IPS-18a (cell line): ENCODE data around the gene KLHL30.

Experiments used
- H3K27ac ChIP-seq: one replicate; pipeline ENCODE4 v1.5.1; 2013; ENCODE audit warnings: low read length
- H3K27me3 ChIP-seq: one replicate; pipeline ENCODE4 v1.6.1; 2013; ENCODE audit warnings: mild to moderate bottlenecking, low read length; ENCODE audit not compliant: control insufficient read depth, insufficient read depth
- H3K36me3 ChIP-seq: one replicate; pipeline ENCODE4 v1.6.1; 2013; ENCODE audit warnings: low read depth, low read length; ENCODE audit not compliant: control insufficient read depth
- H3K4me1 ChIP-seq: one replicate; pipeline ENCODE4 v1.6.1; 2013; ENCODE audit warnings: low read depth, low read length; ENCODE audit not compliant: control insufficient read depth
- H3K4me3 ChIP-seq: one replicate; pipeline ENCODE4 v1.5.1; 2013; ENCODE audit warnings: low read length
- H3K9ac ChIP-seq: one replicate; pipeline ENCODE4 v1.6.1; 2013; ENCODE audit warnings: mild to moderate bottlenecking, low read length, moderate library complexity
- H3K9me3 ChIP-seq: one replicate; pipeline ENCODE4 v1.6.1; 2013; ENCODE audit warnings: low read depth, low read length; ENCODE audit not compliant: control insufficient read depth

Gene KLHL30

DNA sequence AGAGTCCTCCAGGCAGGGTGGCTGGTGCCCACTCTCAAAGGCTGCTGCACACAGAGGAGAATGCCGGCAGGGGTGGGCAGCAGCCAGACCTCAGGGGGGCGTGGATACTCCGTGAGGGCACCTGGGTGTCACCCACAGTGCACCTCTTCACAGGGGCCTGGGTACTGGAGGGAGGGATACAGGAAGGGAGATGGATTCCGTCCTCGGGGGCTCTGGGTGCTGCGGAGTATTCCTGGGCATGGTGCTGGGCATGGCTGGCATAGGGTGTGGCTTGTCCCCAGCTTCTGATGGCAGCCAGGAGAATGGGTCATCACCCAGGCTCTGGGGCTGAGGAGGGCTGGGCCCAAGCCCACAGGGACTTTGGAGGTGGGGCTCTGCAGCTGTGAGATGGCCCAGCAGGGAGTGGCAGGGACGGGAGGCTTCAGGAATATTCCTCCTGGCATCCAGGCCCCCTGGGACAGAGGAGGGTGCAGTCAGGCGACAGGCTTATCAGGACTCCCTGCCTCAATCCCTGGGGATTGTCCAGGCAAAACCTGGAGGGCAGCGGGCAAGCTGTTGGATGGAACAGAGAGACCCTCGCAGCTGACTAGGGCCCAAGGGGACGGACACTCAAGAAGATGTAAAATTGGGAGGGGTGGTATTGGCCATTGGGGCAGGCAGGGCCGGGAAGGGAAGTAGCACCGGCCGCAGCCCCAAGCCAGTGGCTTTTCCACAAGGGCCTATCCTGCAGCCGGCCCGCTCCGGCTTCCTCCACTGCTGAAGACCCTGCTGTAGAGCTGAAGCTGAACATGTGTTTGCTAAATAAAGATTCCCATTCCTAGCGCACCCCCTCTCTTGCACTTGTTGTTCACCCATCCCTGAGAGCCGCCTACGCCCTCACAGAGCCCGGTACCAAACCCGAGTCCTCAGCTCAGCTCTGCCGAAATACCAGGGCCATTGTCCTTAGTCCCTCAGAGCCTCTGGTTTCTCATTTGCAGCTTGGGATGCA lies 5.7 kb upstream of the KLHL30 start:
- Histone ChIP-seq H3K4me1 (no peaks in the 10 kb centered on the region), H3K27me3 (no peaks in the 10 kb centered on the region), H3K9me3 (no peaks in the 10 kb centered on the region), H3K27ac (no peak overlapping the region), H3K9ac (no peak overlapping the region), H3K4me3 (no peak overlapping the region), H3K36me3 (no peaks in the 10 kb centered on the region)

DNA sequence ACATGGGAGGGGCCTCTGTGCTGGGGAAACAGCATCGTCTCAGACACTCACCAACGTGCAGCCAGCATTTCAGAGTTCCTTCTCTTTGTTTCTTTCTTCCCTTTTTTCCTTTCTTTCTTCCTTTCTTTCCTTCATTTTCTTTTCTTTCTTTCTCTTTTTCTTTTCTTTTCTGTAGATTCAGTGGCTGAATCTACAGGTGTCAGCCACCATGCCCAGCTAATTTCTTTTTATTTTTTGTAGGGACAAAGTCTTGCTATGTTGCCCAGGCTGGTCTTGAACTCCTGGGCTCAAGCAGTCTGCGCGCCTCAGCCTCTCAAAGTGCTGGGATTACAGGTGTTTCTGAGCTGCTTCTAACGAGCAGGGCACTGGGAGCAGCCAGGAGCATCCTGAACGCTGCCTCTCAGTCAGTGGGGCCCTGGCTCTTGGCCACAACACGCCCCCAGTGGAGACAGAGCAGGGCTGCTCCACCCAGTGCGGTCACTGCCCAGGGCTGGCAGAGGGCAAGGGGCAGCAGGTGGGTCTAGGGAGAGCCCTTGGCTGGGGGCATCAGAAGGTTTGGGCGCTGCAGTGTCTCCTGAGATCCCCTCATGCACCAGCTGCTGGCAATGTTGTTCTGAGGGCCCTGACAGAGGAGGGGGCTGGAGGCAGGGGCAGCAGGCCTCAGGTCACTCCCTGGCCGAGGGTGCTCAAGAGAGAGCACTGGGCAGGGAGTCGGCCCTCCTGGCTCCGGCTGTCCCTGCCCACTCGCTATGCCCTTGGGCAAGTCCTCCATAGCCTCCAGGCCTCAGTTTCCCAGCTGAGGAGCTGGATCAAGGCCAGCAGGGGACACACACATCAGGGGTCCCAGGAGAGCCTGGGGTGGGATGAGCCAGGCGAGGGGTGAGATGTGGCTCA lies 4.7 kb upstream of the KLHL30 start:
- H3K4me3 ChIP-seq = no peak overlapping the region
- H3K4me1 ChIP-seq = no peaks in the 10 kb centered on the region
- no peak overlapping the region for H3K27ac ChIP-seq
- H3K36me3 ChIP-seq = no peaks in the 10 kb centered on the region
- no peak overlapping the region for H3K9ac ChIP-seq
- no peaks in the 10 kb centered on the region for H3K9me3 ChIP-seq
- H3K27me3 ChIP-seq = no peaks in the 10 kb centered on the region

DNA sequence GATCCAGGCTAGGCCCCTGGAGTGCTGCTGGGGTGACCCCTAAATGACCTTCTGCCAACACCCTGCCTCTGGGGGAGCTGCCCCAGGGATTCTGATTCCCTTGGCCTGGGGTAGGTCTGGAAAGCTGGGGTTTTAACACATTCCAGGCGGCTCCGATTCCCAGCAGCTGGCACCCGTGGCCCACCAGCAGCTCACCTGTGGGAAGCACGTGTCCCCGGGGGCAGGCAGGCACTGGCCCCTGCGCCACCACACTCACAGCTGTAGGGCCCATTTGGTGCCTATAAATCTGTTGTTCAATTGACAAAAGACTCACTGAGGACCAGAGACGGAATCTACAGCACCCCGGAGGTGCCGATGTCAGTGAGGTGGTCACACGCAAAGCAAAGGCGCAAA lies 4.1 kb upstream of the KLHL30 start:
- Histone ChIP-seq H3K4me3 (no peak overlapping the region), H3K27me3 (no peaks in the 10 kb centered on the region), H3K4me1 (no peaks in the 10 kb centered on the region), H3K9me3 (no peaks in the 10 kb centered on the region), H3K9ac (no peak overlapping the region), H3K27ac (no peak overlapping the region), H3K36me3 (no peaks in the 10 kb centered on the region)

DNA sequence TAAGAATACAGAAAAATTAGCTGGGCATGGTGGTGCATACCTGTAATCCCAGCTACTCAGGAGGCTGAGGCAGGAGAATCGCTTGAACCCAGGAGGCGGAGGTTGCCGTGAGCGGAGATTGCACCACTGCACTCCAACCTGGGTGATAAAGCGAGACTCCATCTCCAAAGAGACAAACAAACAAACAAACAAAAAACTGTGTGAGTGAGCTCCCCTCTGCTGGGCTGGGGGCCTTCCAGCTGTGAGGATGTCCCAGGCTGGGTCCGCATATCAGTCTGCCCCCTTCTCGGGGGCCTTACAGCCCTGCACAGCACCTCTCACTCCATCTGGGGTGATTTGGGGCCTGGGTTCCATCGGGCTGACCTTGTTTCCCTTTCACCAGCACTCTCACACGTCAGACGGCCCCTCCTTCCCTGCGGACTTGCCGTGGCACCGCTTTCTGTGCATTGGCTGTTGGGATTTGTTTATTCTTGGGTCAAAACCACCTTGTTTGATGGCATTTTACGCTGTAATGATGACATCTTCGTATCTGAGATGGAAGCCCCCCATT lies 2.8 kb upstream of the KLHL30 start:
- Histone ChIP-seq H3K4me1 (no peaks in the 10 kb centered on the region), H3K27ac (no peak overlapping the region), H3K9ac (no peak overlapping the region), H3K36me3 (no peaks in the 10 kb centered on the region), H3K9me3 (no peaks in the 10 kb centered on the region), H3K27me3 (no peaks in the 10 kb centered on the region), H3K4me3 (no peak overlapping the region)

DNA sequence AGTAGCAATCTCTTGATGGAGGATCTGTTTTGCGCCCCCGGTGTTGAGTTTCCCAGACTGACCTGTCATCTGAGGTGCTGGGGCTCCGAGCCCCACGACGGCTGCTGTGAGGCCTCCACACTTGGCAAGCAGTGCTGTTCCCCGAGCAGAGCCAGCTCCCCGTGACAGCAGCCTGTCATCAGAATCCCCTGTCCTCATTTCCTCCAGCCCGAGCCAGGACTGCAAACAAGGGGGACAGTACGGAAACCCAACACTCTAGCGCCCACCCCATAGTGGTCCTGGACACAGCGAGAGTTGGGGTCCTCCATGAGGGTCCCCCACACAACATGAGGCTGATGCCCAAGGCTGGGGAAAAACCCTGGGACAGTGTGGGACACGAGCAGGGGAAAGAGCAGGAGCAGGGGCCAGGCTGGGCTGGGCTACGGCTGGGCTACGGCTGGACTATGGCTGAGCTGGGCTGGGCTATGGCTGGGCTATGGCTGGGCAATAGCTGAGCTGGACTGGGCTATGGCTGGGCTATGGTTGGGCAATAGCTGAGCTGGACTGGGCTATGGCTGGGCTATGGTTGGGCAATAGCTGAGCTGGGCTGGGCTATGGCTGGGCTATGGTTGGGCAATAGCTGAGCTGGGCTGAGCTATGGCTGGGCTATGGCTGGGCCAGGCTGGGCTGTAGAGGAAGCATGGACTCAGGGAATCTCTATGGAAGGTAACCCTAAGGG lies 1.5 kb upstream of the KLHL30 start:
- no peaks in the 10 kb centered on the region for H3K27me3 ChIP-seq
- H3K4me3 ChIP-seq = no peak overlapping the region
- H3K9ac ChIP-seq = no peak overlapping the region
- H3K27ac ChIP-seq = no peak overlapping the region
- no peaks in the 10 kb centered on the region for H3K4me1 ChIP-seq
- H3K36me3 ChIP-seq = no peaks in the 10 kb centered on the region
- no peaks in the 10 kb centered on the region for H3K9me3 ChIP-seq

DNA sequence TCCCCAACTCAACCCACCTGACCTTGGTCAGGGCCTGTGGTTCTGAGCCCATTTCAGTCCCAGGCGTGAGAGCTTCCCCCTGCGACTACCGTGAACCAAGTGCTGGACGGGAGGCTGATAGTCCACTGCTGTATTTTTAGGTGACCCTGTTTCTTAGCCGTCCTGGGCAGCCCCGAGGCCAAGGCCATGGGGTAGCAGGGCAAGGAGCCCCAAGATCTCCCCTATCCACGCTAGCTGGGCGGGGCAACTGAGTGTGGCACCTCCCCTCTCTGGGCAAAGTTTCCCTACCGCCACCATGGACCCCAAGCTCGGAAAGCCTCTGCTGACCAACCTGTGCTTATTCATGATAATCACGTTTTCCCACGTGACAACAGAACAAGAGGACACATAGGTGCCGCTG lies 583 bp upstream of the KLHL30 start:
- H3K4me1 ChIP-seq = no peaks in the 10 kb centered on the region
- H3K4me3 ChIP-seq = no peak overlapping the region
- H3K9me3 ChIP-seq = no peaks in the 10 kb centered on the region
- no peak overlapping the region for H3K9ac ChIP-seq
- H3K27ac ChIP-seq = no peak overlapping the region
- no peaks in the 10 kb centered on the region for H3K27me3 ChIP-seq
- H3K36me3 ChIP-seq = no peaks in the 10 kb centered on the region

DNA sequence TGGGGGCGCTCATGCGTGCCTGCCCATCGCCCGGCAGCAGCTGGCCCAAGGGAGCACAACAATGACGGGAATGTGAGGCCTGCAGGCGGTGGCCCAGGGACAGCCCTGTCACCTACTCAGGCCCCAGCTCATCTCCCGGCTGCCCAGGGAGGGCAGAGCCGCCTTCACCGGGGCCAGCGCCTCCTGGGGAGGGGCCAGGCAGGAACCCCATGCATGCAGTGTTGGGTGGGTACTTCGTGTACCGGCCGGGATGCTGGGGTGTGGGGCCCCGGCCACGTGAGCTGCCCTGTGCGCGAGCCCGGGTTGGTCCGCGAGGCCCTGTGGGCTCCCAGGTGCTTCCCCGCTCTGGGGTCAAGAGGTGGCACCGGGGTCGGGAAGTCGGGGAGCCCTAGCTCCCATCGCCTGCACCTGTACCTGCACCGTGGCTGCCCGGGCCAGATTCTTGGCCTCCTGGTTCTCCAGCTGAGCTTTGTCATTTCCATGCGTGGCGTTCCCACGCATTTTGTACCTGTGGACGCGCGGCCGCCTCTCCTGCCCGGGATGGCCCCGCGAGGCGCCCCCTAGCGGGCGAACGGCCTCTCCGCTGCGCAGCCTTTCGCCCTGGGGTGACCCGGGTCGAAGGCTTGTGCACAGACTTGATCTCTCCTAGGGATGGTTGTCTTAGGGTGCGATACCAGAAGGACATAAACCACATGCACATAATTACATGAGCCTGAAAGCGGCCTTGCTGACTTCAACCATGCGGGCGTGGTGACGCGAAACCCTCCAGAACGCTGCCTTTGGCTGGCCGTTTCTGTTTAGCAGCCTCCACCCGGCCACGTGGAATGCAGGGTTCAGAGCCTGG lies 950 bp downstream of the KLHL30 start:
- Histone ChIP-seq H3K27me3 (no peaks in the 10 kb centered on the region), H3K9me3 (no peaks in the 10 kb centered on the region), H3K4me1 (no peaks in the 10 kb centered on the region), H3K27ac (no peak overlapping the region), H3K9ac (no peak overlapping the region), H3K36me3 (no peaks in the 10 kb centered on the region), H3K4me3 (no peak overlapping the region)

DNA sequence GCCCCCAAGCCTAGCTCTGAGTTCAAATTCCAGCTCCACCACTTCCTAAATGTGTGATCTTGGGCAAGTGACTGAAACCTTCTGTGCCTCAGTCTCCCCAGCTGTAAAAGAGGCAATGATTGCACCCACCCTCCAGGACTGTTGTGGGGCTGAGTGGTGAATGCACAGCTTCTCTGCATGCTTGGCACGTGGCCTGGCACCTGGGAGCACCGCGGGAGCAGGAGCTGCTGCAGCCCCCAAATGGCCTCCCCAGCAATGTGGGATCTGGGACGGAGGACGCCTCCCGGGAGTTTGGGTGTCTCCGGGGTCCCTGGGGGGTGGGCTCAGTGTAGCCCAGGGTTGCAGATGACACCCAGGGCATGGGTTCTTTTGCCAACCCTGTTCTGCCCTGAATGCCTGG lies 1.6 kb downstream of the KLHL30 start:
- Histone ChIP-seq H3K27me3 (no peaks in the 10 kb centered on the region), H3K4me3 (no peak overlapping the region), H3K9ac (no peak overlapping the region), H3K9me3 (no peaks in the 10 kb centered on the region), H3K36me3 (no peaks in the 10 kb centered on the region), H3K27ac (no peak overlapping the region), H3K4me1 (no peaks in the 10 kb centered on the region)

DNA sequence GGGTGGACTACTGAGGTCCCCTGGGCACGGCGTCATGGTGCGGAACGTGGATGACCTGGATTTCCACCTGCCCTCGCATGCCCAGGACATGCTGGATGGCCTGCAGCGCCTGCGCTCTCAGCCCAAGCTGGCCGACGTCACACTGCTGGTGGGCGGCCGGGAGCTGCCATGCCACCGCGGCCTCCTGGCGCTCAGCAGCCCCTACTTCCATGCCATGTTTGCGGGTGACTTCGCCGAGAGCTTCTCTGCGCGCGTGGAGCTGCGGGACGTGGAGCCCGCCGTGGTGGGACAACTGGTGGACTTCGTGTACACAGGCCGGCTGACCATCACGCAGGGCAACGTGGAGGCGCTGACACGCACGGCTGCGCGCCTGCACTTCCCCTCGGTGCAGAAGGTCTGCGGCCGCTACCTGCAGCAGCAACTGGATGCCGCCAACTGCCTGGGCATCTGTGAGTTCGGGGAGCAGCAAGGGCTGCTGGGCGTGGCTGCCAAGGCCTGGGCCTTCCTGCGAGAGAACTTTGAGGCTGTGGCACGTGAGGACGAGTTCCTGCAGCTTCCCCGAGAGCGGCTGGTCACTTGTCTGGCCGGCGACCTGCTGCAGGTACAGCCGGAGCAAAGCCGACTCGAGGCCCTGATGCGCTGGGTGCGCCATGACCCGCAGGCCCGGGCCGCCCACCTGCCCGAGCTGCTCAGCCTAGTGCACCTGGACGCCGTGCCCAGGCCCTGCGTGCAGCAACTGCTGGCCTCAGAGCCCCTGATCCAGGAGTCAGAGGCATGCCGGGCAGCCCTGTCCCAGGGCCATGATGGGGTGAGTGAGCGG lies 2.5 kb downstream of the KLHL30 start:
- Histone ChIP-seq H3K4me3 (no peak overlapping the region), H3K9ac (no peak overlapping the region), H3K36me3 (no peaks in the 10 kb centered on the region), H3K4me1 (no peaks in the 10 kb centered on the region), H3K27ac (no peak overlapping the region), H3K27me3 (no peaks in the 10 kb centered on the region), H3K9me3 (no peaks in the 10 kb centered on the region)
